Measurements from ENCODE around the gene TJP3.

GRCh38 chr19:3768748-3769099 is 60.5 kb downstream of the TJP3 start:
- no peak for TF ChIP-seq CTCF (IDR thresholded peaks at IDR 0.05; ENCODE audit: insufficient read depth, low read length, poor library complexity, severe bottlenecking)
- no peak for TF ChIP-seq EZH2phosphoT487 (conservative IDR thresholded peaks at IDR 0.05; ENCODE audit: low read length)
